ENCODE data around the gene DEGS2. TPM values are rescaled to one million over a fixed set of nuclear protein-coding genes. Genes with fewer than 3 reads are reported as not detected.

DEGS2 gene
- total RNA-seq, 1 experiment from 2014 or later: 1.6 TPM

DNA sequence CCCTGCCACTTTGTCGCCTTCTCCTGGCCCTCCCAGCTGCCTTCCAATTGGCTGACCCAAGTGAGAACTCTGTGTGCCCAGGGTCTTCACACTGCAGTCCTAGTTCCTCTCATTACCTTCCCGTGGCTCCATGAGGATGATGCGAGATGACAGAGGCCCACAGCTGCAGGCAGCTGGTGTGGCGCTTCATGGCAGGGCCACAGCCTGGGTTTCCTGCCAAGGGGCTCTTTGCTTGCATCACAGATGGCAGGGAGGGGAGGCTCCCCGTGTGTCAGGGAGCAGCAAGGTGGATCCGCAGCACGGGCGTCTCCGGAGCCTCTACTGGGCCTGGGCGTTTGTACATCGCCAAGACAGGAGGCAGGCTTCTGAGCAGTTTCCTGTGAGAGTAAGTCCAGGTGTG lies 28.9 kb downstream of the DEGS2 start:
- no peak for TF ChIP-seq MXD4 (CRISPR knock-in tag; IDR thresholded peaks at IDR 0.05; ENCODE audit: borderline replicate concordance)
- peaks cover 12% of the 10 kb centered on the region for H3K4me1 Mint-ChIP-seq
- H3K27me3 Mint-ChIP-seq (ENCODE audit: low read depth): no peaks in the 10 kb centered on the region
- ATAC-seq (no peak), DNase-seq (ENCODE audit: low spot score) (no peak)
- H3K4me3 Mint-ChIP-seq: no peak overlapping the region
- H3K36me3 Mint-ChIP-seq: no peaks in the 10 kb centered on the region; the same call in 1 of the 2 replicates
- ChIA-PET CTCF (interaction anchor here (1.0 to 2.7 kb wide), 12 partner anchors 10 to 116 kb away, joined by 3 to 18 read pairs (median 6); partner anchors contain the start of gene DEGS2), POLR2A (interaction anchor here (1.1 kb wide), 1 partner anchor 24 kb away, joined by 4 read pairs; no protein-coding TSS in a partner anchor)
- H3K9me3 Mint-ChIP-seq: no peaks in the 10 kb centered on the region
- H3K27ac Mint-ChIP-seq: peak overlapping the region; percentile 81; the same call in 1 of the 2 replicates

- Mint-ChIP-seq H3K36me3 (no peaks in the 10 kb centered on the region; the same call in 1 of the 2 replicates), H3K27me3 (ENCODE audit: low read depth) (no peaks in the 10 kb centered on the region), H3K4me1 (peaks cover 12% of the 10 kb centered on the region), H3K9me3 (no peaks in the 10 kb centered on the region), H3K4me3 (no peak overlapping the region), H3K27ac (no peak overlapping the region)
- POLR2A ChIA-PET: no interaction called here
- CTCF ChIA-PET: interaction anchor here (0.6 to 3.4 kb wide), 3 partner anchors 12 to 445 kb away, joined by 3 to 14 read pairs (median 5); no protein-coding TSS in a partner anchor
- TF ChIP-seq PRDM15 (CRISPR knock-in tag; IDR thresholded peaks at IDR 0.05) (no peak), IRF1 (CRISPR knock-in tag; IDR thresholded peaks at IDR 0.05) (no peak), PRRX2 (CRISPR knock-in tag; IDR thresholded peaks at IDR 0.05) (no peak), ZNF512 (CRISPR knock-in tag; IDR thresholded peaks at IDR 0.05; ENCODE audit: borderline replicate concordance) (no peak), ZSCAN18 (CRISPR knock-in tag; IDR thresholded peaks at IDR 0.05) (no peak), OVOL2 (CRISPR knock-in tag; IDR thresholded peaks at IDR 0.05; ENCODE audit: borderline replicate concordance) (no peak), FOXK1 (CRISPR knock-in tag; IDR thresholded peaks at IDR 0.05) (no peak), NFATC4 (CRISPR knock-in tag; IDR thresholded peaks at IDR 0.05) (no peak), NFYB (CRISPR knock-in tag; conservative IDR thresholded peaks at IDR 0.05; ENCODE audit: low read depth) (no peak), IRF2 (CRISPR knock-in tag; IDR thresholded peaks at IDR 0.05; ENCODE audit: borderline replicate concordance, low read depth) (no peak), ATF1 (CRISPR knock-in tag; IDR thresholded peaks at IDR 0.05) (no peak), STAT6 (CRISPR knock-in tag; conservative IDR thresholded peaks at IDR 0.05; ENCODE audit: low read depth) (no peak), AR (CRISPR knock-in tag; IDR thresholded peaks at IDR 0.05) (no peak), ZNF138 (CRISPR knock-in tag; conservative IDR thresholded peaks at IDR 0.05) (no peak), ESRRA (CRISPR knock-in tag; IDR thresholded peaks at IDR 0.05; ENCODE audit: borderline replicate concordance) (no peak), SMAD3 (CRISPR knock-in tag; IDR thresholded peaks at IDR 0.05; ENCODE audit: borderline replicate concordance) (no peak)
- TF ChIP-seq, protein P1, sequence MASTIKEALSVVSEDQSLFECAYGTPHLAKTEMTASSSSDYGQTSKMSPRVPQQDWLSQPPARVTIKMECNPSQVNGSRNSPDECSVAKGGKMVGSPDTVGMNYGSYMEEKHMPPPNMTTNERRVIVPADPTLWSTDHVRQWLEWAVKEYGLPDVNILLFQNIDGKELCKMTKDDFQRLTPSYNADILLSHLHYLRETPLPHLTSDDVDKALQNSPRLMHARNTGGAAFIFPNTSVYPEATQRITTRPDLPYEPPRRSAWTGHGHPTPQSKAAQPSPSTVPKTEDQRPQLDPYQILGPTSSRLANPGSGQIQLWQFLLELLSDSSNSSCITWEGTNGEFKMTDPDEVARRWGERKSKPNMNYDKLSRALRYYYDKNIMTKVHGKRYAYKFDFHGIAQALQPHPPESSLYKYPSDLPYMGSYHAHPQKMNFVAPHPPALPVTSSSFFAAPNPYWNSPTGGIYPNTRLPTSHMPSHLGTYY (CRISPR knock-in tag; IDR thresholded peaks at IDR 0.05): no peak
- DNase-seq (ENCODE audit: low spot score) (no peak), ATAC-seq (no peak)
These were observed 30.3 kb downstream of the DEGS2 start for GRCh38 chr14:100129161-100129589.

Data from WTC11 (cell line).